ENCODE results near the gene SEMA5B. TPM values are rescaled to one million over a fixed set of nuclear protein-coding genes. Genes with fewer than 3 reads are reported as not detected.
A peak's percentile ranks its signal among the peaks of the same experiment; 100 is the strongest.

The SEMA5B gene
- total and polyA plus RNA-seq, 2 donors (not counting 3 experiments of a cell fraction or from before 2014, with no cell fraction given), result 0.07 TPM; not detected in 1

DNA sequence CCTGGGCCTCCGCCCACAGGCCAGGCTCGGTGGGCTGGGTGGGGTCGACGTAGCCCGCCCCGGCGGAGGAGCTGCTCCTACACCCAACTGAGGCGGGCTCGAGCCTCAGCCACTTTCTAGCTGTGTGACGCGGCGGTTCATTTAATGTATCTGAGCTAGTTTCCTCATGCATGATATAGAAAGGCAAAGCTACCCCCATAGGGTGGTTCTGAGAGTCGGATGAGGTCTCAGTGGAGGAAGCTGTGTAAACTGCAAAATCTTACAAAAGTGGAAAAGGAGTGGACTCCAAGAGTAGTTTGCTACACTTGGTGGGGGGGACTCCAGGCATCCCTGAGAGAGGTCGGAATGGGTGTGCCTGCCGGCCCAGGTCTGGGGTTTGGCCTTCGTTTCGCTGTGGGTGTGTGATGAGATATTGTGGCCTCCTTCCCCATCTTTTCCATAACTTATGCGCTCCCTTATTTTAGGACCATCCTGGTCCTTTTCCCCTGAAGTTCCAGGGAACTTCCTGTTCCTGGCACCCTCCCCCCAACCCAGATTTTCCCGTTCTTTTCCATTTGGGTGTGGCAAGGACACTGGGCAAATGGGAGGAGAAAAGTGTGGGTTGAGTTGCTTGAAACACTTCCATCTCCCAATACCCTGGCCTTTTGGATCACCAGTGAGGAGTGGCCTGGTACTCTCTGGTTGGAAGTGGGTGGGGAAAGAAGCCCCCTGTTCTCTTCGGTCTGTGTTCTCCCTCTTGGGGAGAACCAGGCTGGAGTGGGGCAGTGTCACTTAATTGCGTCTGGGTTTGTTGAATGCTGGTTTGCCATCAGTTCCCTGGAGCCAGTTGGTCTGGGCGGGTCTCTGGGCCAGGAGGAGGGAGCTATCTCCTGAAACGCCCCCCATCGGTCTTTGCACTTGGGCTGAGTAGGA lies 40.4 kb upstream of the SEMA5B start:
- Histone ChIP-seq H2AFZ (ENCODE audit: low read depth, low read length) (peak overlapping the region; percentile 76), H3K79me2 (ENCODE audit: control insufficient read depth, insufficient read depth, low read length) (peaks cover 58% of the 10 kb centered on the region), H3K27ac (ENCODE audit: insufficient read depth, low read depth, low read length) (peak overlapping the region; percentile 42), H3K4me2 (ENCODE audit: insufficient read depth, low read length) (peak overlapping the region; percentile 96), H3K4me3 (replicated peaks in 1 of 3; ENCODE audit: insufficient read depth in 1 of 3, low read depth in 1 of 3, low read length in 3 of 3) (peak overlapping the region; percentile 92 to 96 (median 93)), H3K9ac (replicated peaks; ENCODE audit: extremely low read depth, insufficient read depth, low read length) (peak overlapping the region; percentile 81), H3K9me3 (replicated peaks; ENCODE audit: control insufficient read depth, insufficient read depth, low read length) (no peaks in the 10 kb centered on the region), H3K27me3 (ENCODE audit: control insufficient read depth in 2 of 2, insufficient read depth in 2 of 2, low read length in 2 of 2) (peaks cover 2% of the 10 kb centered on the region in 2 experiments), H3K4me1 (ENCODE audit: control insufficient read depth, extremely low read depth, insufficient read depth, low read length) (peaks cover 19% of the 10 kb centered on the region), H3K9me1 (replicated peaks; ENCODE audit: control insufficient read depth, extremely low read depth, insufficient read depth, low read length) (no peaks in the 10 kb centered on the region), H3K36me3 (ENCODE audit: control insufficient read depth in 2 of 2, extremely low read depth in 1 of 2, insufficient read depth in 2 of 2, low read length in 2 of 2) (no peaks in the 10 kb centered on the region), H4K20me1 (replicated peaks; ENCODE audit: control insufficient read depth, extremely low read depth, insufficient read depth, low read length) (no peaks in the 10 kb centered on the region)
- dilution Hi-C loops (cut with MboI; ENCODE audit: extremely low pct_ligation_motif_present, low sequenced_read_pairs) (no loop called here), intact Hi-C loops (cut with micrococcal nuclease) (loop anchor here (1.0 to 5.0 kb wide), 3 partner anchors 8 to 134 kb away; partner anchors contain the start of gene SEC22A)
- ChIA-PET POLR2A (interaction anchor here (1.3 to 1.8 kb wide), 3 partner anchors 9 to 13 kb away, joined by 5 to 10 read pairs (median 5); no protein-coding TSS in a partner anchor), CTCF (interaction anchor here (0.6 to 2.7 kb wide), 11 partner anchors 9 to 125 kb away, joined by 3 to 20 read pairs (median 5); partner anchors contain the start of gene SEMA5B)
- TF ChIP-seq POLR2A (IDR thresholded peaks at IDR 0.05; ENCODE audit: low read depth, low read length) (peak; percentile 9), GATA2 (IDR thresholded peaks at IDR 0.05; ENCODE audit: insufficient read depth, insufficient read length, low read depth, low read length) (no peak)
- FAIRE-seq, result peak; percentile 88
- peak; percentile 31 for DNase-seq (ENCODE audit: low read depth, low spot score)
- TSS peak; percentile 37 for BruUV-seq (replicated peaks)

DNA sequence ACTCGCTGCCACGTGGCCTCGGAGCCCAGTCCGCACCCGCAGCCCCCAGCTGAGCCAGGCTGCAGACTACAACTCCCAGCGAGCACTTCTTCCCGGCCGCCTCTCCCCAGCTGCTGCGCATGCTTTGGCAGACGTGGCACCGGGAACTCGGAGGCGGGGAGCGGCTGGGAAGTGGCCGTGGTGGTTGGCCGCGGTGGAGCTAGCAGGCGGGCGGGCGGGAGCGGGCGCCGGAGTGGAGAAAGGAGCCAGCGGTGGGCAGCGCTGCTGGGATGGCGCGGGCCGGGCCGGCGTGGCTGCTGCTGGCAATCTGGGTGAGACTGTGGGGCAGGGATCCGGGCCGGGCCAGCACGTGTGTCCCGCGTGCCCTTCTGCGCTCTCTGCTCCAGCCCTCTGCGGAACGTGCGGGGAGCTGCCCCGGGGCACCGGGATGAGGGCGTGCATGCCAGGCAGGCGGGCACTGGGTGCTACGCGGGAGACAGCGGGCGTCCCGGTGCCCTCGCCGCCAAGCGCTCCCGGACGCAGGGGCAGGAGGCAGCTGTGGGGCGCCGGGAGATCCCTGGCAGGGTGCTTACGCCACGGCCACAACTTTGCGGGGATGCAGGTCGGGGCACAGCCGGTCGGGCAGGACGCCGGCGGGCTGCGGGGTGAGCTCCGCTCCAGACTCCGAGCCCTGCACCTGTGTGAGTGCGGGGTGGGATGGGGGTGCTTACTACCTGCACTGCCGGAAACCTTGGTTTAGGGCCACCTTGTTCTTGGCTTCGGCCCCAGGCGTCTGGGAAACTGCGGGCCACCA lies 39.5 kb upstream of the SEMA5B start, which contains the start of gene PDIA5:
Gene PDIA5, plus strand, starts transcription at position 130 of the 793 bp plus-strand sequence. Its CDS starts 140 bp downstream, at position 270.
- Histone ChIP-seq H2AFZ (ENCODE audit: low read depth, low read length) (peak within 1 kb of the TSS; percentile 76), H3K27me3 (ENCODE audit: control insufficient read depth in 2 of 2, insufficient read depth in 2 of 2, low read length in 2 of 2) (peaks cover 2 to 3% of the 10 kb centered on the region in 2 experiments), H3K9me1 (replicated peaks; ENCODE audit: control insufficient read depth, extremely low read depth, insufficient read depth, low read length) (no peaks in the 10 kb centered on the region), H3K4me2 (ENCODE audit: insufficient read depth, low read length) (peak within 1 kb of the TSS; percentile 96), H3K79me2 (ENCODE audit: control insufficient read depth, insufficient read depth, low read length) (peaks cover 50% of the 10 kb centered on the region), H4K20me1 (replicated peaks; ENCODE audit: control insufficient read depth, extremely low read depth, insufficient read depth, low read length) (no peaks in the 10 kb centered on the region), H3K27ac (ENCODE audit: insufficient read depth, low read depth, low read length) (peak within 1 kb of the TSS; percentile 42), H3K4me1 (ENCODE audit: control insufficient read depth, extremely low read depth, insufficient read depth, low read length) (peaks cover 19% of the 10 kb centered on the region), H3K9me3 (replicated peaks; ENCODE audit: control insufficient read depth, insufficient read depth, low read length) (no peaks in the 10 kb centered on the region), H3K4me3 (replicated peaks in 1 of 3; ENCODE audit: insufficient read depth in 1 of 3, low read depth in 1 of 3, low read length in 3 of 3) (peak within 1 kb of the TSS; percentile 92 to 96 (median 93)), H3K36me3 (ENCODE audit: control insufficient read depth in 2 of 2, extremely low read depth in 1 of 2, insufficient read depth in 2 of 2, low read length in 2 of 2) (no peaks in the 10 kb centered on the region), H3K9ac (replicated peaks; ENCODE audit: extremely low read depth, insufficient read depth, low read length) (peak within 1 kb of the TSS; percentile 81)
- dilution Hi-C loops (cut with MboI; ENCODE audit: extremely low pct_ligation_motif_present, low sequenced_read_pairs) (no loop called here), intact Hi-C loops (cut with micrococcal nuclease) (loop anchor here (1.0 to 5.0 kb wide), 3 partner anchors 9 to 135 kb away; partner anchors contain the start of gene SEC22A)
- POLR2A ChIA-PET, result interaction anchor here (1.0 to 1.8 kb wide), 4 partner anchors 10 to 23 kb away, joined by 3 to 10 read pairs (median 5); no protein-coding TSS in a partner anchor
- peak; percentile 80 for TF ChIP-seq POLR2A (IDR thresholded peaks at IDR 0.05; ENCODE audit: low read depth, low read length)
- TF ChIP-seq POLR2AphosphoS5 (IDR thresholded peaks at IDR 0.05; ENCODE audit: insufficient read depth, low read depth, low read length), result peak; percentile 78
- peak; percentile 94 for TF ChIP-seq MYC (IDR thresholded peaks at IDR 0.05; ENCODE audit: low read depth, low read length)
- TF ChIP-seq, protein P1, sequence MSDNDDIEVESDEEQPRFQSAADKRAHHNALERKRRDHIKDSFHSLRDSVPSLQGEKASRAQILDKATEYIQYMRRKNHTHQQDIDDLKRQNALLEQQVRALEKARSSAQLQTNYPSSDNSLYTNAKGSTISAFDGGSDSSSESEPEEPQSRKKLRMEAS (IDR thresholded peaks at IDR 0.05; ENCODE audit: insufficient read depth, insufficient read length), result peak; percentile 82
- no peak for TF ChIP-seq FOS (IDR thresholded peaks at IDR 0.05; ENCODE audit: borderline replicate concordance, insufficient read depth, low read length)
- no peak for TF ChIP-seq EZH2 (IDR thresholded peaks at IDR 0.05; ENCODE audit: borderline replicate concordance, low read depth, low read length, severe bottlenecking)
- no peak for TF ChIP-seq GATA2 (IDR thresholded peaks at IDR 0.05; ENCODE audit: insufficient read depth, insufficient read length, low read depth, low read length)
- no peak for TF ChIP-seq JUN (IDR thresholded peaks at IDR 0.05; ENCODE audit: borderline replicate concordance, insufficient read depth, insufficient read length, low read depth)
- TF ChIP-seq, protein P2, sequence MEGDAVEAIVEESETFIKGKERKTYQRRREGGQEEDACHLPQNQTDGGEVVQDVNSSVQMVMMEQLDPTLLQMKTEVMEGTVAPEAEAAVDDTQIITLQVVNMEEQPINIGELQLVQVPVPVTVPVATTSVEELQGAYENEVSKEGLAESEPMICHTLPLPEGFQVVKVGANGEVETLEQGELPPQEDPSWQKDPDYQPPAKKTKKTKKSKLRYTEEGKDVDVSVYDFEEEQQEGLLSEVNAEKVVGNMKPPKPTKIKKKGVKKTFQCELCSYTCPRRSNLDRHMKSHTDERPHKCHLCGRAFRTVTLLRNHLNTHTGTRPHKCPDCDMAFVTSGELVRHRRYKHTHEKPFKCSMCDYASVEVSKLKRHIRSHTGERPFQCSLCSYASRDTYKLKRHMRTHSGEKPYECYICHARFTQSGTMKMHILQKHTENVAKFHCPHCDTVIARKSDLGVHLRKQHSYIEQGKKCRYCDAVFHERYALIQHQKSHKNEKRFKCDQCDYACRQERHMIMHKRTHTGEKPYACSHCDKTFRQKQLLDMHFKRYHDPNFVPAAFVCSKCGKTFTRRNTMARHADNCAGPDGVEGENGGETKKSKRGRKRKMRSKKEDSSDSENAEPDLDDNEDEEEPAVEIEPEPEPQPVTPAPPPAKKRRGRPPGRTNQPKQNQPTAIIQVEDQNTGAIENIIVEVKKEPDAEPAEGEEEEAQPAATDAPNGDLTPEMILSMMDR (IDR thresholded peaks at IDR 0.05; ENCODE audit: extremely low read depth in 1 of 2, insufficient read depth in 1 of 2, low read depth in 1 of 2, low read length in 2 of 2), result no peak
- CTCF ChIA-PET, result interaction anchor here (0.8 to 2.7 kb wide), 11 partner anchors 10 to 114 kb away, joined by 3 to 20 read pairs (median 5); partner anchors contain the start of gene SEMA5B
- BruUV-seq (replicated peaks), result no TSS peak
- DNase-seq (ENCODE audit: low read depth, low spot score) (peak; percentile 93), FAIRE-seq (peak; percentile 98)

All from endothelial cell of umbilical vein (primary cell).